Fibroblast of peridontal ligament (primary cell): ENCODE results near the gene DHH.
"Not testable (repeated sequence)": the region's sequence is repeated elsewhere in the genome, so short reads cannot be mapped to it uniquely, and the experiment has no call there.

Source experiments
- DNase-seq: peaks from one replicate; pipeline ENCODE4 v3.0.0-alpha.2; 2010; ENCODE audit errors: extremely low read depth

The DHH gene

GRCh38 chr12:49070971-49071370 is 23.6 kb downstream of the DHH start:
- no peak for DNase-seq

DNA sequence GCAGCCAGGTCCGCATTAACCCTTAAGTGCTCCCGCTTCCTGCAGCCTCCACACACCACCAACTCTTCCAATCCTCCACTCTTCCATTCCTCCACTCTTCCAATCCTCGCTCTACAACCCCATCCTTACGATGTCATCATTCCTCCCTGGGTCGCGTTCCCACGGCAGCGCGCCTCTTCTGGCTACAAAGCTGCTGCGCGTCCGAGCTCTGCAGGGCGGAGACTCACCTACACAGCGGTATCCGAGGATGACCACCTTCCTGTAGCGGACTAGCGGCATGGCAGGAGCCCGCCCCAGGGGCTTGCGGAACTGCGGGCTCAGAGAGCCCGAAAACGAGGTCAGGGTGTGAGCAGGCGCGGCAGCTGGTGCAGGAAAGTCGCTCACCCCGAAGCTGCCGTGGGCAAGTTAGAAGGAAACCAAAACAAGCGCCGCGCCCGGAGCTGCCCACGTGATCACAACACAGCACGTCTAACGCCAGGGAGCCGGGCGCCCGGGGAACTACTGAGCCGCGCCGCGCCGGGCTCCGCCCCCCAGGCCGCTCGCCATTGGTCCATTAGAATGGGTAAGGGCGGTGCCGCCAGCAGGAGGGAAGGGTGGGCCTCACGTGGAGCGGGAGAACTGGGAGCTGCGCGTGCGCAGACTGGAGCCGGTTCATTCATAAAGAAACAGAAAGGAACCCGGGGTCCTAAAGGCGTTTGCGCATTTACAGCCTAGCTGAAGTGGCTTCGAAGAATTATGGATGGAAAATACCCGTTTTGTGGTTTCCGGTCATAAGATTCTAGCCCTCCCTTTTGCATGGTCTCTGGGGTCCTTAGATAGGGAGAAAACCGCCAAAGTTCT is 24.9 kb downstream of the DHH start, which contains the start of gene RHEBL1:
RHEBL1 (minus strand) TSS at position 473 of the 840 bp plus-strand sequence; CDS start at position 279, 194 bp downstream.
- peak; percentile 92 for DNase-seq

GRCh38 chr12:49068879-49069506 is 25.6 kb downstream of the DHH start:
- no peak for DNase-seq

DNA sequence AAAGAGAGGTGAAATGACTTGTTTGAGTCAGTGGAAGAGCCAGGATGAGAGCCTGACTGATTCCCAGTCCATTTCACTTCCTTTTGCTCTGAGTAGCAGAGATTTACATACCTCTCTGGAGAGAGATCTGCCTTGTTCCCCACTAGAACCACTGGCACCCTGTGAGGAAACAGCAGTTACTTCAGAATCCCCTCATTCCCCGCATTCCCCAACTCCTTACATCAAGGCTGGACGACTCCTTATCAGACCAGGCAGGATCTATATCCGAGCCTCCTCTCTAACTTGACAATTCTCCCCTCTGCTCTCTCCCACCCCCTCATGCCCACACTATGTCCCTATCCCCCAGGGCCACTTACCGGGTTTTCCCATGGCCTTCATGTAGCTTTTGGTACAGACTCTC is 28.5 kb downstream of the DHH start:
- DNase-seq = no peak

DNA sequence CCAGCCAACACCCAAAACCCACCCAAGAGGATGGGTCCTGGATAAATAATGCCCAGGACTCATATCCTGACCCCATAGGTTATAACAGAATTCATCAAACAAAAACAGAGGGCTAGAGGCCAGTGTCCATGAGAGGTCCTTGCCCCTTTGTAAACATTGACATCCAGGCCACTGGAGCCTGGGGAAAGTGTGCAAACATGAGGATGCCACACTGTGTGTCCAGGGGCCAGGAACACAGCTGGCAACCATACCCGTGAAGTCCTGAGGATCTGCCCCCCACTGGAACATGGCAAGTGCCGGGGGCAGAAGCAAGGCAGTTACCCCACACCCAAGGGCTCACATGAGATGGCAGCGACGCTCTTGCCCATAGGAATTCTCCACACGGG is 29.8 kb downstream of the DHH start:
- DNase-seq = no peak

DNA sequence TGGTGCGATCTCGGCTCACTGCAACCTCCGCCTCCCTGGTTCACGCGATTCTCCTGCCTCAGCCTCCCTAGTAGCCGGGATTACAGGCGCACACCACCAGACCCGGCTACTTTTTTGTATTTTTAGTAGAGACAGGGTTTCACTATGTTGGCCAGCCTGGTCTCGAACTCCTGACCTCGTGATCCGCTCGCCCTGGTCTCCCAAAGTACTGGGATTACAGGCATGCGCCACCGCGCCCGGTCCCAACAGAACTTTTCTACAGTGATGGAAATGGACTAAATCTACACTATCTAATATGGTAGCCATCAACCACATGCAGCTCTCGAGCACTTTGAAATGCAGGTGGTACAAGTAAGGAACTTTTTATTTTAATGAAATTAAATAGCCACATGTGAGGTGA is 32.7 kb downstream of the DHH start:
- DNase-seq = not testable (repeated sequence)

DNA sequence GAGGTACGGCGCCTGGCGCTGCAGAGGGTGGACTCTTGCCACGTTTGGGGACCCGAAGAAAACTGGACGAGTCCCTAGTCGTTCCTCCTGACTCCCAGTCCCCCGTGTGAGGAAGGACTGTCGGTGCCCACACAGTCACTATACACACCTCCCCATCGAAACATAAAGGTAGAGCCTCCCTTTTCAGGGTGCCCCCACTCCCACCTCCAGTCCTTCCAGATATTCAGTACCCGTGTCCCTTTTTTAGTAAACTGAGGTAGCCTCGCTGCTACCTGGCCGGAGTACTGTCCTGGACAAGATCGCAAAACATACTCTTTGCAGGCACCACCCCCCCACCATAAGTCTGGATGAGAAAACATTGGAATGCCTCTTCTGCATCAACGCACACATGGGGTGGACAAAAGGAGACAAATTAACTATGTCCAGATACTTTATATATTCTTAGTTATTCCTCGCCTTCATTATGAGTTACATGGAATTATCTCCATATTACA is 33.4 kb downstream of the DHH start:
- no peak for DNase-seq

GRCh38 chr12:49060237-49061156 is 34.1 kb downstream of the DHH start, which contains the start of gene KMT2D:
Gene KMT2D, minus strand, starts transcription at chr12:49060794. Its CDS starts 5,470 bp downstream, at chr12:49055324.
- peak; percentile 94 for DNase-seq

DNA sequence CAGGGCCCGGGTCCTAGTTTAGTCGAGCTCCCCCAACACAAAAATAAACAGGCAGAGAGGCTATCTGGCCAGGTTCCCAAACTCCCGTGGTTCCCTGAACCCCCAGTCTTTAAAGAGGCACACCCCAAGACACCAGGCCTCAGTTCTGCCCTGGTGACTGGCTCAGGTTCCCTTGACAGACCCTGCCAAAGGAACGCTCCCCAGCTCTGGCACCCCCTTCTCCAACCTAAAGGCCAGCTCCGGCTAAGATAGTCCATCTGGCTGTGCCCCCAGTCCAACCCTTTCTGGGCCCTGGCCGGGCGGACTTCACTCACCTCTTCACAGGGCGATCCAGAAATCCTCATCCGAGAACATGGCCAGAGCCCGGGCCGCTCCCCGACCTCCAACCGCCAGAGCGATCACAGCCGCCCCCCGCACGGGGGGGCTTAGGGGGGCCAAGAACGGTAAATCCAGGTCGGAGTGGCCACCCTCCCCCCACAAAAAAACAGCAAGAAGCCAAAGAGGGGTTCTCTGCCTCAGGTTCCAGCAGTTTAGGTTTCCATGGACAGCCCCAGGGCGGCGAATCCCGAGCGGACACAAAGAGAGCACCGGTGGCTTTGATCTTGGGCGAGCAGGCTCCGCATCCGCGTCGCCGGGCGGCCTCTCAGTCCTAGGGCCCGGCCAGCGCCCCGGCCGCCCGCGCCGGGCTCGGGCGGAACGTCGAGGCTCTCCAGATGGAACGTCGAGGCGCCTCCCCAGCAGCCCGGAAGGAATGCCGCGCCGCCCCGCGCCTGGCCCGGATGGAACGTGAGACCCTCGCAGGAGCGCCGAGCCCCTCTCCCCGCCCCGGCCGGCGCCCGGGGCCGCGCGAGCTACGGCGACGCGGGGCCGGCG is 35.1 kb downstream of the DHH start:
- no peak for DNase-seq

DNA sequence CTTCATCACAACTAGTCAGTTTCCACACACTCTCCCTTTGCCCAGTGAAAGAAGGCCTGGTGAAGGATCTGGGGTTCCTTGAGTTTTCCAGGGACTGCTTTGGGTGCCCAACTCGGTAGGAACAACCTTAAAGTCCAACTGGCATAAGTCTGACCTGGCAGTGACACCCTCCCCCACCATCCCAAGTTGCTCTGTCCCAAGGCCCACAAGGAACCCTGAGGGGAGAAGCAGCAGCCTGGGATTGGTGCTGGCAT is 35.6 kb downstream of the DHH start:
- no peak for DNase-seq

- no peak for DNase-seq
Measured at GRCh38 chr12:49058366-49059044, 36.1 kb downstream of the DHH start.

GRCh38 chr12:49057888-49058287 is 36.7 kb downstream of the DHH start:
- no peak for DNase-seq

DNA sequence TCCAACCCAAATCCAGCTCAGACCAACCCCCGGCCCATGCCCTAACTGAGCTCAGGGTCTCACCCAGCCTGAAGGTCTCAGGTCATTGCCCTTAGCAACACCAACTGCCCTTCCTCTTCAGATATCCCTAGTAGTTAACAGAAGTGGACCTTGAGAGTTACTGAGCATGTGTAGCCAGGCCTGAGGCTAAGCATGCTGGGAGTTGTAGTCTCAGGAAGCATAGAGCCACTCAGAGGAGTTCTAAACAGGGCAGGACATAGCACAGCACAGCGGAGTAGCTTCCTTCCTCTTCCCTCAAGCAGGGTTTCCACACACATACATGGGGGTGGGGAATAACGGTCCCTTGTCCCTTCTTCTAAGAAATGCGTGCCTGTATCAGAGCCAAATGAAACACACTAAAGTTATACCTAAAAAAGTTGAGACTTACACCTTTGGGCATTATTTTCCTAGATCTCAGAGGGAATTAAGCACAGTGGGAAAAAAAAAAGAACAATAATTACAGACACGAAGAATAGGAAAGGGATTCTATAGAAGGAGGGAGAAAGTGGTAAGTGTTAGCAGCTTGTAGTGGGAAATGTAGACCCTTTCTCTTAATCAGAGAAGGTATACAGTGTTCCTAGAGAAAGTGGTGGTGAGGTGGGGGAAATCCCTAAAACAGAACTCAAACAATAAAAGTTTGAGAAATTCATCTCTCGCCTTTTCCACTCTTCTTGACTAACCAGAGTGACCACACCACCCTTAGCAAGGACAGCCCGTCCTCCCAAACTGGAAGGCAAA is 38.4 kb downstream of the DHH start:
- peak; percentile 69 for DNase-seq

GRCh38 chr12:49055092-49055491 is 39.5 kb downstream of the DHH start:
- DNase-seq = no peak

- no peak for DNase-seq
Measured at GRCh38 chr12:49054524-49054923, 40.1 kb downstream of the DHH start.

DNA sequence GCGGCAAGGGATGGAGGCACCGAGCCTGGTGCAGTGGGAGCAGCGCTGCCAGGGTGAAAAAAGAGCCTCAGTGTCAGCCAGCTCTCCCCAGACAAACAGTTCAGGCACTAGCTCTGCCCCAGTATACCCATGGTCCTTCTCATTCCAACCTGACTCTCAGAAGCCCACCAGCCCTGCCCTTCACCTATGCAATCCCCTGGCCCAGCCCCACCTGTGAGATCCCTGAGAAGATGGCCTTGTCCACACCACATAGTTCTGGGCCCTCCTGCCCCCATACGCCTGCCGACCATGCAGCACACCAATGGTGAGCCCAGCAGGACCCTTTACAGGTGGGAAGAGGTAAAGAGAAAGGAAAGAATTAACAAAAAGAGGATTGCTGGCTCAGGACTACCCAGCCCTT is 40.5 kb downstream of the DHH start:
- no peak for DNase-seq

- DNase-seq = no peak
Measured at GRCh38 chr12:49052451-49053208, 42.0 kb downstream of the DHH start.

DNA sequence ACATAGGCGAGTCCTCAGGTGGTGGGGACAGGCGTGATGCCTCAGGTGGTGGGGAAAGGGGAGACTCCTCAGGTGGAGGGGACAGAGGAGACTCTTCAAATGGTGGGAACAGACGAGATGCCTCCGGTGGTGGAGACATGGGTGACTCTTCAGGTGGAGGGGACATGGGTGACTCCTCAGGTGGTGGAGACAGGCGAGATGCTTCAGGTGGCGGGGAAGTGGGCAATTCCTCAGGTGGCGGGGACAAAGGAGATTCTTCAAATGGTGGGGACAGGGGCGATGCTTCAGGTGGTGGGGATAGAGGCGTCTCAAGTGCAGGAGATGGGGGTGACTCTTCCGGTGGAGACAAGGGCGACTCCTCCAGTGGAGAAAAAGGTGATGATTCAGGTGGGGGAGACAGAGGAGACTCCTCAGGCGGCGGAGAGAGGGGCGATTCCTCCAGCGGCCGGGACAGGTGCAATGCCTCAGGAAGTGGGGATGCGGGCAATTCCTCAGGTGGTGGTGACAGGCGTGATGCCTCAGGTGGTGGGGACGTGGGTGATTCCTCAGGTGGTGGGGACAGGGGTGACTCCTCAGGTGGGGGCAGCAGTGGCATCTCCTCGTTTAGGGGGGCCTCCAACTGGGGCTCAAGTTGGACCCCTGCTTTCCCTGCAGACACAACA is 42.7 kb downstream of the DHH start:
- DNase-seq = no peak

DNA sequence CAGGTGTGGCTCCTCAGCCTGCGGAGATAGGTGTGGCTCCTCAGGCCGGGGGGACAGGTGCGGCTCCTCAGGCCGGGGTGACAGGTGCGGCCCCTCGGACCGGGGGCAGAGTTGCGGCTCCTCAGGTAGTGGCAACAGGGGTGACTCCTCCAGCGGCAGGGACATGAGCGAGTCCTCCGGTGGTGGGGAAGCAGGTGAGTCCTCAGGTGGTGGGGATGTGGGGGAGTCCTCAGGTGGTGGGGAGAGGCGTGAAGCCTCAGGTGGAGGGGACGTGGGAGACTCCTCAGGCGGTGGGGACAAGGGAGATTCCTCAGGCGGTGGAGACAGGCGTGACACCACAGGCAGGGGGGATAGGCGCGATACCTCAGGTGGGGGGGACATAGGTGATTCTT is 43.2 kb downstream of the DHH start:
- no peak for DNase-seq
